ENCODE measurements around the gene GHDC. TPM values are rescaled to one million over a fixed set of nuclear protein-coding genes. Genes with fewer than 3 reads are reported as not detected.

GHDC gene
- total and polyA plus RNA-seq, 2 donors from 2014 or later: 37.0 to 41.2 TPM

GRCh38 chr17:42200706-42201457 lies 6.6 kb upstream of the GHDC start:
- DNase-seq (peak in 1 of 5 donors; percentile 12), FAIRE-seq (no peak)
- no peak overlapping the region for H3K9ac ChIP-seq (ENCODE audit: low read length in 3 of 3)
- peaks cover 0 to 29% (median 20%) of the 10 kb centered on the region in 3 donors for H3K4me1 ChIP-seq (ENCODE audit: control insufficient read depth in 2 of 3, insufficient read depth in 2 of 3, low read depth in 1 of 3, low read length in 3 of 3)
- peaks cover 0 to 11% (median 8%) of the 10 kb centered on the region in 3 donors for H3K36me3 ChIP-seq (ENCODE audit: control insufficient read depth in 2 of 3, insufficient read depth in 3 of 3, low read length in 3 of 3)
- no peak for TF ChIP-seq CTCF (IDR thresholded peaks at IDR 0.05; ENCODE audit: borderline replicate concordance, extremely low read depth, insufficient read depth)
- H3K27ac ChIP-seq (ENCODE audit: low read depth in 2 of 2, low read length in 2 of 2): peak overlapping the region; percentile 69 to 80
- H3K27me3 ChIP-seq (ENCODE audit: control insufficient read depth, insufficient read depth, low read length): no peaks in the 10 kb centered on the region
- intact Hi-C loops (cut with DNase I): no loop called here
- H3K4me3 ChIP-seq (ENCODE audit: low read length in 3 of 3): no peak overlapping the region
- H3K9me3 ChIP-seq (ENCODE audit: control insufficient read depth in 2 of 3, insufficient read depth in 1 of 3, low read length in 3 of 3): no peaks in the 10 kb centered on the region

DNA sequence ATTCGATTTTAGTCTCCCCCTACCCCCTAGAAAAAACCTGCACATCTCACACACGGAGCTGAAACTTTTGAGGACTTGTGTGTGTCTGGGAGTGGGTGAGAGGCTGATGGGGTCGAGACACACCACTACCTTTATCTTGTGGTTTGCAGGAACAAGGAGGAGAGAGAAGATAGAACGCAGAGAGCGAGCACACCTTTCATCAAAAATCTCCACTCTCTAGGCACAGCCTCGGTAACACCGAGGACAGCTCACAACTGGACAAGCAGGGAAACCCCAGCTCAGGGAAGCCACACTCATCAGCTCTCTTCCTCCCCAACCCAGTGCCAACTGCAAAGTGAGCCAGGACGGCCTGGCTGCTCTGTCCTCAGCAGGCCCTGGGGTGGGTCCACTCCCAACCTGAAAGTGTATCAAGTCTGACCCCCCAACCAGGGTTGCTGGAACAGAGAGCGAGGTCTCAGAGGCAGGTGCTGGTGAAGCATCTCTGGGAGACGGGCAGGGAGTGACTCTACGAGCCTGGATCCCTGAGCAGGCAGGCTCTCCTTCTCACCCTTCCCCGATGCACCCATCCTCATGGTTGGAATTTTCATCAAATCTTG lies 5.2 kb upstream of the GHDC start:
- Histone ChIP-seq H3K27ac (ENCODE audit: low read depth in 2 of 2, low read length in 2 of 2) (peak overlapping the region in 1 of 2 donors; percentile 24), H3K4me1 (ENCODE audit: control insufficient read depth in 2 of 3, insufficient read depth in 2 of 3, low read depth in 1 of 3, low read length in 3 of 3) (peaks cover 0 to 28% (median 20%) of the 10 kb centered on the region in 3 donors)
- intact Hi-C loops (cut with DNase I): no loop called here

DNA sequence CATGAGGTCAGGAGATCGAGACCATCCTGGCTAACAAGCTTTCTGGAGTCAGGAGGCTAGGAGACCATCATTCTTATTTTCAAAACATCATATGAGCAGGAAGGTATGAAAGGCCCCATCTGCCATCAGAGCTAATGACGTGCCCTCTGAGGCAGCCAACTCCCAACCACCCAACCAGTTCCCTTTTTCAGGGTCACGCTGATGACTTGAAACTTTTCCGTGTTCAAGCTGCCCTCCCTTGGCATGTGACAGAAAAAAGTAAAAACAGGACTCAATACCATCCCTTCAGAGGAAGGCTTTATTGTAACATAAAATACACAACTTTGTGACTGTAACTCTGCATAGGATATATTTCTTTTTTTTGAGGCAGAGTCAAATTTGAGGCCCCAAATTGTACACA lies 4.6 kb upstream of the GHDC start:
- Histone ChIP-seq H3K27me3 (ENCODE audit: control insufficient read depth, insufficient read depth, low read length) (no peaks in the 10 kb centered on the region), H3K4me3 (ENCODE audit: low read length in 3 of 3) (no peak overlapping the region), H3K36me3 (ENCODE audit: control insufficient read depth in 2 of 3, insufficient read depth in 3 of 3, low read length in 3 of 3) (peaks cover 0 to 5% (median 2%) of the 10 kb centered on the region in 3 donors), H3K9ac (ENCODE audit: low read length in 3 of 3) (no peak overlapping the region), H3K9me3 (ENCODE audit: control insufficient read depth in 2 of 3, insufficient read depth in 1 of 3, low read length in 3 of 3) (no peaks in the 10 kb centered on the region), H3K4me1 (ENCODE audit: control insufficient read depth in 2 of 3, insufficient read depth in 2 of 3, low read depth in 1 of 3, low read length in 3 of 3) (peaks cover 0 to 22% (median 21%) of the 10 kb centered on the region in 3 donors), H3K27ac (ENCODE audit: low read depth in 2 of 2, low read length in 2 of 2) (no peak overlapping the region)
- TF ChIP-seq CTCF (IDR thresholded peaks at IDR 0.05; ENCODE audit: borderline replicate concordance, extremely low read depth, insufficient read depth): no peak
- FAIRE-seq: no peak
- intact Hi-C loops (cut with DNase I): no loop called here
- DNase-seq: no peak

More for the DNA sequence above, 5.2 kb upstream of the GHDC start:
- Histone ChIP-seq H3K9ac (ENCODE audit: low read length in 3 of 3) (no peak overlapping the region), H3K4me3 (ENCODE audit: low read length in 3 of 3) (no peak overlapping the region), H3K27me3 (ENCODE audit: control insufficient read depth, insufficient read depth, low read length) (no peaks in the 10 kb centered on the region), H3K9me3 (ENCODE audit: control insufficient read depth in 2 of 3, insufficient read depth in 1 of 3, low read length in 3 of 3) (no peaks in the 10 kb centered on the region), H3K36me3 (ENCODE audit: control insufficient read depth in 2 of 3, insufficient read depth in 3 of 3, low read length in 3 of 3) (peaks cover 0 to 9% (median 8%) of the 10 kb centered on the region in 3 donors)
- FAIRE-seq (no peak), DNase-seq (no peak)
- TF ChIP-seq CTCF (IDR thresholded peaks at IDR 0.05; ENCODE audit: borderline replicate concordance, extremely low read depth, insufficient read depth): no peak

Measured in kidney (tissue), 14 donors.